ENCODE results near the gene DMRTB1.
"Not testable (repeated sequence)": the region's sequence is repeated elsewhere in the genome, so short reads cannot be mapped to it uniquely, and the experiment has no call there.

DMRTB1 gene

DNA sequence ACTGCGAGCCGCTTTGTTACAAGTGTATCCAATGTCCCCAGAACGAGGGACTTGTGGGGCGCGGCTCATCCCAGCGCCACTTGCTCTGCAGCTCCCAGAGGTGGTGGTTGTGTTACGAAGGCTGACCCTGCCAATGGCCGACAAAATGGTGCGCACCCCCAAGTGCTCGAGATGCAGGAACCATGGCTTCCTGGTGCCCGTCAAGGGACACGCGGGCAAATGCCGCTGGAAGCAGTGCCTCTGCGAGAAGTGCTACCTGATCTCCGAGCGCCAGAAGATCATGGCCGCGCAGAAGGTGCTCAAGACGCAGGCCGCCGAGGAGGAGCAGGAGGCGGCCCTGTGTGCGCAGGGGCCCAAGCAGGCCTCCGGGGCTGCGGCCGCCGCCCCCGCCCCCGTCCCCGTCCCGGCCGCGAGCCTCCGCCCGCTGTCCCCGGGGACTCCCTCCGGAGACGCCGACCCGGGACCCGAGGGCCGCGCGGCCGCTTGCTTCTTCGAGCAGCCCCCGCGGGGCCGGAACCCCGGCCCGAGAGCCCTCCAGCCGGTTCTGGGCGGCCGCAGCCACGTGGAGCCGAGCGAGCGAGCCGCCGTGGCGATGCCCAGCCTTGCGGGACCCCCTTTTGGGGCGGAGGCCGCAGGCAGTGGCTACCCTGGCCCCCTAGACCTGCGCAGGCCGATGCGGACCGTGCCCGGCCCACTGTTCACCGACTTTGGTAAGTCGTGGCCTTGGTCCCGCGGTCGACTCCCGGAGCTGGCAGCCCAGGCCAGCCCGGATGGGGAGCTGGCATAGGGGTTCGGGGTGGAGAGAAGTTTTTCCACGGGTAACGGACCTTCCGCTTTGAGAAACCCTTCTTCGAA is at the start of gene DMRTB1:
TSS of gene DMRTB1 (plus strand) at position 79 of the 855 bp plus-strand sequence. CDS start at position 134, 55 bp downstream.
- no peak for DNase-seq

DNA sequence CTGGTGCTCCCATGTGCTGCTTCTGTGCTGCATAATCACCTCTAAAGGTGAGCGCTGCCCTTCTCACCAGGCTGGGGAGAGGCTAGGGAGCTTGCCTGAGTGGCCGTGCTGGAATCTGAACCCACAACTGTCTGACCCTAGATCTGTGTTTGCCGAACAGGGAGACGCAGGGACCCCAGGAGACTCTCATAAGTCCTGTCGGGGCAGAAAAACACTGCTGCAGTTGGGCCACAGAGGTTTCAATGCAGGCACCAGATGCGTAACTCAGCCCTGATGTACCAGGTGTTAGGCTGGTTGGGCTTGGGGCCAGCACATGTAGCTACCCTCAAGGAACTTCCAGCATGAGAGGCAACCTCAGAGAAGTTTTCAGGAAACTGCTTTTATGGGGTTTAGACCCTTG is 49.5 kb upstream of the DMRTB1 start:
- no peak for DNase-seq

DNA sequence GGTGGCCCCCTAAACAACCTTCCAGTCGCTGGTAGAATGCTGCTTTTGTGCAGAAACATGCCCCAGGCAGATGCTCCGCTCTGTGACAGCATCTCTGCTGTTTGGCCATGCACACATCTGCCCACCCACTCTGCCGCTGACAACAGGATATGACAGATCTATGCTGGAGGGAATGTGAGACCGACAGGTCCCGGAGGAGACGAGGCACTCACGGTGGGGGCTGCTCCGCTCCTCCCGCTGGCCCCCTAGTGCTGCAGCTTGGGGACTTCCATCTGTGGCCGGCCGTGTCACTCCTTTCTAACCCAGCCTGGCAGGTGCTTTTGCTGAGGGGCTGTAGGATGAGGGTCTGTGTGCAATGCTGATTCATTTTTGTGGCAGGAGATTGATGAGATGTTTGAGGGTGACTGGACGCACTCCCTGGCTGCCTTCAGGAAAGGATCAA is 49.1 kb upstream of the DMRTB1 start:
- DNase-seq: peak in 1 of 2 experiments; percentile 29

DNA sequence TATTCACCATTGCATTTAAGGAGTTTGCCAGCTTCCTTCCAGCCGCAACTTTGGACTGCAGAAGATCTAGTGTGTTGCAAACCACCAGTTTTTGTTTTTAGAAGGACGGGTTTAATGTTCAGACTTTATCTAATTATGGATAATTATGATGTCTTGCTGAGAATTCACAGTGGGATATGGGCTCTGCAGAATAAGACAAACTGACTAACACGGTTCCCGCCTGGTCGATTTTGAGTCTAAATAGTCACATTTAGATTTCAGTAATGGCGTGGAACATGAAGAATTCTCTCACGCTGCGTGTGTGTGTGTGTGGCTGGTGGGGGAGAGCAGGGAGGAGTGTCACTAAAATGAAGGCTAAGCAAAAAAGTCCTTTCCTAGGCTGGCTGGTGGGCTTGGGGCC is 48.5 kb upstream of the DMRTB1 start:
- no peak for DNase-seq

DNA sequence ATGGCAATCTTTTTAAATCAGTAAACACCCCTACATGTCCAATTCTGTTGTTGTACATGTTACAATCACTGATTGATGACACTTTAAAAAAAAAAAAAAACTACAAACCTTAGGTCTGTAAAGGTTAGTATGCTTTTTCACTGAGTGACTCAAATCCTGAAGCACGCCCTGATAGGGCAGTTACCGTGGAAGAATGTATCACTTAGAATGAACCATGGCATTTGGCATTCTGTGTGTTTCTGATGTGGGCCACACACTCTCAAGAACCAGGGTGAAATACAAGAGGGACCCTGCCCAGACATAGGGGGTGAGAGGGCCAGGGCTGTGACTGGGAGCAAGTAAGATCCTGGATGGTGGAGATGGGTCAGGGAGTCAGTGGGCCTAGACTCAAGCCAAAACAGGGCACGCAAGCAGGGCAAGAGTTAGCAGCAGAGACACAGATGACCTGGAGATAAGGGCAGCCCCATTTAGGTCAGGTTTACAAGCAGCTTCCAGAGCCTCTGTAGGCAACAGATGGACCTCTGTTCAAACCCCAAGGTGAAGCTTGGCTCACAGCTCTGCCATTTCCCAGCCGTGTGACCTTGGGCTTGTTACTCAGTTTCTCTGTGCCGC is 47.6 kb upstream of the DMRTB1 start:
- DNase-seq: no peak

DNA sequence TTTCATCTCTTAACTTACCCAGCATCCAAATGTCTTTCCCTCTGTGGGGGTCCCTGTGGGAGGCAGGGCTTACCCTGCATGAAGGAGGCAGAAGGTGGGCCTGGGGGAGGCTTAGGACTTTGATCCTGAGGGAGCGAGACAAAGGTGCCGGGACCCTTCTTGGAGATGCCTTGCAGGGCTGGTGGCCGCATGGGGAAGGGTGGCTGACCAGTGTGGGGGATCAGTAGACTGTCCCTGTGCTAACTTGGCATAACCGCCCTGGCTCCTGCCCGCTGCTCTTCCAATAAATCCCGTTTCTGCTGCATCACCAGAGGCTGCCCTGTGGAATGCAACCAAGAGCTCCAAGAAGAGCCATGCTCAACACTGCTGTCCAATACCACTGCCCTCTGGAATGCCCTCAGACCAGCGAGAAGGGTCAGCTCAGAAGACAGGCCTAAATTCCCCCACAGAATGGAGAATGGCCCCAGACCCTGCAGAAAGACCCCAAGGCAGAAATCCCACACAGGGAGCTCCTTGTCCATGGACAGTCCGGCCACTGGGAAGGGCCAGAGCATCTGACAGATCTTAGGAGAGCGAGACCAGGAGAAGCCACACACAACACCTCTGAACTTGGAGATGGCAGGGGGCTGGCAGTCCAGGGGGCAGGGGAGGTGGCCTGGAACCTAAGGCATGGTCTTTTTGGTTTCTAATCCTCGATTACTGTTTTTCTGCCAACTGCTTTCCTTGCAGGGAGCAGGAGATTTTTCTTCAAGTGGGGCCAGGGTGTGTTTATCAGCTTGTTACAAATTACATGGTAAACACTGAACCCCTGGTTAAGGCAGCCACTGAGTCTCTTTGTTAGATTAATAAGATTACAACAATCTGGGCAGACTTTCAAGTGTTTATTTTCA is 46.7 kb upstream of the DMRTB1 start:
- no peak for DNase-seq

DNA sequence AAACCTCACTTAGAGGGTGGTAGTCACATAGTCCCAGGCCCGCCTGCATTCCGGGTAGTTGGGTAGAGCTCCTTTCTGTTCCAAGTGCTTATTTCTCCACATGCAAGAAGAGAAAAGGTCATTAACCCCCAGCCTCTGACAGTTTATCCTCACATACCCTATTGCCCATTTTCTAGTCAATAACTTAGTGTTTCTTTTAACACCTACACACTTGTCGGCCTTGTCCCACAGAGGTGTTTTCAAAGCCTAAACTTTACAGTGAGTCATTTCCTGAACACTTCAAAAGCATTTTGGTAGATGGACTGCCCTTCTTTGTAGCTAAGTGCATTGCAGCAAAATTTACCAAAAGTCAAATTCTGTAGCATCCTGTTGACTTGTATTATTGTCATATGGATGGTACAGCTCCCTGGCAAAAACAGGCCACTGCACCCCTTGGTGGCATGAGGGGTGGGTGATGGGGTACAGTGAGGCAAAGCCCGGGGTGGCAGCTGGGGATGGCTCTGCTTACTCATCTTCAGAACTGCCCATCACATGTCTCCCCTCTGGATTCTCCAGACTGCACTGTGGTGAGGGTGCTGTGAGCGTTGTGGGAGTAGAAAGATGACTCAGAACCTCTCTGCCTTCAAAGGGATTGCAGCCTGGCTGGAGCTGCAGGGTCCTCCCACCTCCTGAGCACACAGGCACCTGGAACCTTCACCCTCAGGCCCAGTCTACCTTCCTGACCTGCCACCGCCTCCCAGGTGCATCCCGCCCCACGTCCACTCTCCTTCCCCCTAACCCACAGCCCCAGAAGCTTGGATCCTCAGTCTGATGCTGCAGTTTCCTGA is 45.8 kb upstream of the DMRTB1 start:
- peak; percentile 55 to 64 for DNase-seq

DNA sequence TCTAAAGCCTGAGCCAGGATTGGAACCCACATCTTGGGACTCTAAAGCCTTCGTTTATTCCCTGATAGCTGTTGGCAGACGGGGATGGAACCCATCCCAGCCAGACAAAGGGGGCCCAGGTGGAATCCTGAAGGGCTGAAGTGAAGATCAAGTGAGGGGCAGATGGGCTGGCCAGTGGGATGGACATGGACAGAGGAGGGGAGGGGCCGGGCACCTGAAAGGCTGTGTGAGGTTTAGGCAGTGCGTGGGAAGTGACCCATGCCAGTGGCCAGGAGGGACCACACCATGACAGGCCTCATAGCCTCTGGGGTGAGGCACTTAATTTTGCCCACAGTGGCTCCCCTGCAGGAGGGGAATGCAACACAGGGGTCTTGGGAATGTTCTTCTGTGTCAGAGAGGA is 44.6 kb upstream of the DMRTB1 start:
- no peak for DNase-seq

DNA sequence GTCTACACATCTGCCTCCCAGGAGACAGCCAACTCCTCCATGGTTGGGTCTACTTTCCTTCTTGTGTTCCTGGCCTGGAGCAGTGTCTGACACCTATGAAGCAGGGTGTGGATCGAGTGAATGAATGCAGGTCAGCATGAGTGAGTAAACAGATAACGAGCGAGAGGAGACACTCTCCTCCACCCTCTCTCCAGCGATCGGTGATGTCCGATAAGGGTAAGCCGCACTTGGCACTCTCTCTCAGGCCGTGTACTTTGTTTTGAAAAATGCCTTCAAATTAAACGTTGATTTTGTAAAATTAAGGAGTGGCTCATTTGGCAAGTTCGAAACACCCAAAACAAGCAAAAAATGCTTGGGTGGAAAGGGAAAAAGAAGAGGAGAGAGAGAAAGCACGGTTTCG is 43.8 kb upstream of the DMRTB1 start:
- no peak for DNase-seq

DNA sequence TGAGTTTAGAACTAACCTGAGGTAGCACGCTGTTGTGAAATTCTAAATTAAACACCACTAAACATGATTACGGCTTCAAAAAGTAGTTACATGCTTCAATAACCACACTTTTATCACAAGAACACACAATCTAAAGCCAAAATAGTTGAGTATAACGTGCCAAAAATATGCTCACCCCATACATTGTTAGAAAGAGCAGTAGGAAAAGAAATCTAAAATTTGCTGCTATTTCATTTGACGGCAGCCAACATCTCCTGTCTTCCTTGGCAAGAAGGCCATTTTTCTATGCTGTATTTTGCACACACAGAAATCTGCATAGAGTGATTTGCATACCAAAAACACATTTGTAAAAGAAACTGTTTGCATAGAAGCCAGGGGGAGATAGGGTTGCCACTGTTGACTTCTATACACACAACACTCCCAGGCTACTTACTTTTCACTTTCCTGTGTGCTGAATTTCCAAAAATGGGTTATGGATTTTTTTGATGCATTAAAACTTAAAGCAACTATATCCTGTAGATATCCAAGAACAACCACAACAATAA is 42.9 kb upstream of the DMRTB1 start:
- no peak for DNase-seq

DNA sequence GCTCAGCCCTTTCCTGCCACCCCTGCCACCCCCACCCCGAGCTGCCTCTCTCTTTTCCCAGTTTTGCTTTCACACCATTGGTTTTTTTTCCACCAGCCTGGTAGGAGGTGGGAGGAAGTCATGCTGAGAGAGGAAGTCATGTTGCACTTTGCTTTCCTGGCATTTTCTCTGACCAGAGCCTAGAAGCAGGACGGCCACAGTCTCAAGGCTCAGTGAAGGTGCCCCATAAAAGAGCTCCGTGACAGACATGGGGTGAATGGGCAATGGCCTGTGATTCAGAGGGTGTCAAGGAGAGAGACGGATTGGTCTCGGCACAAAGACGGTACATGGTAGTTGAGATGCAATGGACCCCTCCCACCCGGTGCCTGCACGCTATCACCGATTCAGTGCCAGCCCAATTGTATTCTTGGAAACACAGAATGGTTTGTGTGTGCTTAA is 42.1 kb upstream of the DMRTB1 start:
- DNase-seq: no peak

DNA sequence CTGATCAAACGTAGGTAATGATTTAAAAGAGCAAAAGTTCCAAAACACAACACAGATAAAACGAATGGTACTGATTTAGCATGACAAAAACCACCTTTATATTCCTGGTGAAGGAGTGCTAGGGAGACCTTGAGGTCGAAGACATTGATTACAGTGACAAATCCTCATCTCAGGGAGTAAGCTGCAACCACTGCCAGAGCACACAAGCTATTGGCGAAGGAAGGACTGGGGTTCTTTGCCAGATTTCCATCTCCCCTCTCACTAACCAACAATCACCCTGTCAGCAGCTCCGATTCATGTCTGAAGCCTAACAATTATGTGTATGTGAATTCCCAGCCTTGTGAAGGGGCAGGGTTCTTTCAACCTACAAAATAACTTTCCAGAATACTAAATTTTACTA is 40.2 kb upstream of the DMRTB1 start:
- DNase-seq: no peak

DNA sequence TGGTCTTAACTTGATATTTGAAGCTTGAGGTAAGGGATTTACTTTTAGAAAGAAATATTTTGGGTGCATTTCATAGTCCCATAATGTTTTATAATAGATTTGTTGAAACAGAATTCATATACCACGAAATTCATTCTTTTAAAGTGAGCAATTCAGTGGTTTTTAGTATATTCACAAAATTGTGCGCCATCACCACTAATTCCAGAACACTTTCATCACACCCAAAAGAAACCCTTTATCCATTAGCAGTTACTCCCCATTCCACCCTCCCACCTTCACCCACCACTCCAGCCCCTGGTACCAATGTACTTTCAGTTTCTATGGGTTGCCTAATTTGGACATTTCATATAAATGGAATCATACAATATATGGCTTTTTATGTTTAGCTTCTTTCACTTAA is 38.9 kb upstream of the DMRTB1 start:
- DNase-seq: no peak

DNA sequence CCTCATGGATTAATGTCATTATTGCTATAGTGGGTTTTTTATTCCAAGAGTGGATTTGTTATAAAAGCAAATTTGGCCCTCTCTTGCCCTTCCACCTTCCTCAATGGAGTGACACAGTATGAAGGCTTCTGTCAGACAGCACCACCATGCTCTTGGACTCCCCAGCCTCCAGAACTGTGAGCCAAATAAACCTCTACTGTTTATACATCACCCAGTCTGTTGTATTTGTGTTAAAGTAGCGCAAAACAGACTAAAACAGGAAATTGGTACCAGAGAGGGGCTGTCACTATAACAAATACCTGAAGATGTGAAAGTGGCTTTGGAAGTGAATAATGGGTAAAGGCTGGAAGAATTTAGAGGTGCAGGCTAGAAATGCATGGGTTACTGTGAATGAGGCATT is 38.0 kb upstream of the DMRTB1 start:
- no peak for DNase-seq

DNA sequence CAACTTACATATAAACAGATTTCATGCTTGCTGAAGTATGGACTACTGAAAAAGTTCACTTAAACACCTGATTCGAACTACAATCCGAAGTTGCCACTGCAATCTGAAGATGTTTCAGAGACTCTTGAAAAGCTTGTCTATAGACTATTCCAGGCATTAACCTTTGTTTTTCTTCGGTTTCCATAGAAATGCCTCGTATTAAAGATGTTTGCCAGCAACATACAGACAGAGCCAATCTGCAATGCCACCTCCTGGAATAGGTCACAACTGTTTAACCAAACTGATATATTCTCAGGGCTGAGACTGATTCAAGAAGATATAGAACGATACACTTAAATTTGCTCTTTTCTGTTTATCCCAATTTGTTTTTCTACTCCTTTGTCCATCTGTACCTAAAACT is 28.9 kb upstream of the DMRTB1 start:
- DNase-seq: no peak

DNA sequence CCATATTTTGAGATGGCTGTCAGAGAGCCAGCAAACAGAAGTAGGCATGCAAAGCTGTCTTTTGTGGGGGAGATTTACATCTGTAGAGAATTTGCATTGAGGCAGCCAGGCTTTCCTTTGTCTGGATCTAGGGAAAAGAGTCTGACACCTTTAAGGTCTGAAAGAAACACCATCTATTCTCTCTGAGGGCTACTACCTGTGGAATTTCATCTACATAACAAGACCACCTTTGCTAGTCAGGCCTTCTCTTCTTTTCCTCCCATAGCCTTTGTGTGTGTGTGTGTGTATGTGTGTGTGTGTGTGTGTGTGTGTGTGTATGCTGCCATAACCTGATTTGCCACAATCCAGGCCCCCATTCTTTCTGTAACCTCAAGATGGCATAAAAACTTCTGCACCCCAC is 28.4 kb upstream of the DMRTB1 start:
- no peak for DNase-seq

DNA sequence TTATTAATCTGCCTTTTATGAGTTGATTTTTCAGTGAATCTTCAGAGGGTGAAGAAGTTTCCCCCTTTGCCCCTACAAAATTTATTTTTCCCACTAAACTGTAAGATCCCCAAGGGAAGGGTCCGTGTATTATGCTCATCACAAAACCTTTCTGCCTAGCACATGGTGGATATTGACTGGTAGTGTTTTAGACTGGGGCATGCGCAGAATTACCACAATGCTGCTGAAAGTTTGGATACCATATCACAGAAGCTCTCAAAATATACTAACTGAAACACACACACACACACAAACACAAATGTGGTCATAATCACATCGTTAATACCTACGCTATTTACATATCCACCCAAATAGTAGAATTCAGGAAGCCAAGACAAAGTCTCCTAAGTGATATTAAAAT is 28.0 kb upstream of the DMRTB1 start:
- no peak for DNase-seq

DNA sequence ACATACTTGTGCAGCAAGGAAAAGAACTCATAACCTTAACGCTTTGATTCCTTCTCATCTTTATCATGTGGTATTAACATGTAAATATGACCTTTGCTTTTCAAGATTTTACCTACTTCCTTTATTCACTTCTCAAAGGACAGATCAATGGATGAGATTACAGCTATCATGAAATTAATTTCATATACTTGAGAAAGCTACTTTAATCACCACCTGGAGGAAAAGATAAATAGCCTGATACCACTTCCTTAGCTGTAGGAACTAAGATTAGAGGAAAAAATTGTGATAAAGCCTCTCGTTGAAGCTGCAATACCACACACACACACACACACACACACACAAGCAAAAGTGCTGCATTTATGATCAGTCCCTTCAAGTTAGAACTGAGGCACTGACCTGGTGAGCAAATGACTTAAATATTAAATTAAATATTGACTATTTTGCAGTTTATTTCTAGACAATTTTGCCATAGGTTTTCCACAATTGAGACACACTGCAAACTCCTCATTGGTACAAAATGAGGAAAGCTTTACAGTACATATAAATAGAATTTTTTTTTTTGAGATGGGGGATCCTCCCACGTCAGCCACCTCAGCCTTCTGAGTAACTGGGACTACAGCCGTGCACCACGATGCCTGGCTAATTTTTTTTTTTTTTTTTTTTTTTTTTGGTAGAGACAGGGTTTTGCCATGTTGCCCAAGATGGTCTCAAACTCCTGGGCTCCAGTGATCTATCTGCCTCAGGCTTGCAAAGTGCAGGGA is 27.2 kb upstream of the DMRTB1 start:
- no peak for DNase-seq

DNA sequence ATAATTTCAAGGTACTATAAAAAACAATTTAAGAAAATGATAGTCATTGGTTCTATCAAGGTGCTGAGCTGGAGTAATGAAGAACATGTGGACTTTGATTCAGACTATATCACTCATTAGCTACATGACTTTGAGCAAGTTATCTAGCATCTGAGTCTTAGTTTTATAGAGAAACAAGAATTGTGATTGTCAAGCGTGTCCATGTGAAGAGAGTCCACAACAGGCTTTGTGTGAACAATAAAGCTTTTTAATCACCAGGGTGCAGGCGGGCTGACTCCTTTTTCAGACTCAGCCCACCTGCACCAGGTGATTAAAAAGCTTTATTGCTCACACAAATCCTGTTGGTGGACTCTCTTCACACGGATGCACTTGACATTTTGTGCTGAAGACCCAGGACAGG is 26.6 kb upstream of the DMRTB1 start:
- no peak for DNase-seq

DNA sequence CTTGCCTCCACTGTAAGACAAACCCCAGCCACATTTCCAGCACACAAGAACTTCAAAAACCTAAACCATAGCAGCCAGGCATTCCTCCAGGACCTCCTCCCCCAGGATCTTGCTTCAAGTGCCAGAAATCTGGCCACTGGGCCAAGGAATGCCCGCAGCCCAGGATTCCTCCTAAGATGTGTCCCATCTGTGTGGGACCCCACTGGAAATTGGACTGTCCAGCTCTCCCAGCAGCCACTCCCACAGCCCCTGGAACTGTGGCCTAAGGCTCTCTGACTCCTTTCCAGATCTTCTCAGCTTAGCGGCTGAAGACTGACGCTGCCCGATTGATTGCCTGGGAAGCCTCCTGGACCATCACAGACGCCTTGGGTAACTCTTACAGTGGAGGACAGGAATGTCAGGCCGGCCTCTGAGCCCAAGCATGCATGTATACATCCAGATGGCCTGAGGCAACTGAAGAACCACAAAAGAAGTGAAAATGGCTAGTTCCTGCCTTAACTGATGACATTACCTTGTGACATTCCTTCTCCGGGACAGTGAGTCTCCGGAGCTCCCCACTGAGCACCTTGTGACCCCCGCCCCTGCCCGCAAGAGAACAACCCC is 24.7 kb upstream of the DMRTB1 start:
- DNase-seq: not testable (repeated sequence)

DNA sequence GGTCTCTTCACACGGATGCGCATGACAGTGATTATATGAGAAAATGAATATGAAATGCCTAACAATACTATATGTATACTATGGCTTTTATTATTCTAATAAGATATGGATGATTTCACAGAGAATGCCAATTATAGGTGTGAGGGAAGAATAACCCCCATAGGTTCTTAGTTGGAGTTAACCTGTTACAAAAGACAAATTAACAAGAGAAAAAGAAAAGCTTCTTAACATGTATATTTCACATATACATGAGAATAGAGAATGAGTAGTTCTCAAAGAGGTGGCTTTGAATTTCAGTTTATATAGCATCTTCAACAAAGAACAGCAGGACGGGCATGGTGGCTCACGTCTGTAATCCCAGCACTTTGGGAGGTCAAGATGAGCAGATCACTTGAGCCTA is 24.0 kb upstream of the DMRTB1 start:
- no peak for DNase-seq

Data from activated CD4-positive, alpha-beta T cell treated with anti-CD3 and anti-CD28 coated beads, Interleukin-2, amount 50 U/mL, for 48 hours (primary cell).